ENCODE data around the gene MRPL37.

Gene MRPL37

DNA sequence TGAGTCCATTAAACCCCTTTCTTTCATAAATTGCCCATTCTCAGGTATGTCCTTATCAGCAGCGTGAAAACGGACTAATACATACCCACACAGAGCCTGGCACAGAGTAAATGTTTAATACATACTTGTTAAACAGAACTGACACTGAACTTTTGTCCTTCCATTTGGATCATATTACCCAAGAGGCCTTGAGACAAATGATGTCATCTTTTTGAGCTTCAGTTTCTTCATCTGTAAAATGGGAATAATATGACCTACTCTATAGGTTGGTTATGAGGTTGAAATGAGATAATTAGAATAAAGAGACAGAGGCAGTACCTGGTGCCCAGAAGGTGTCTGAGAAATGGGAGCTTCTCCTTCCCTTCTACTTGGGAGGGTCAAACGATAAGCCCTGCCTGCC, 13.9 kb upstream of the MRPL37 start:
- H3K9me3 ChIP-seq (ENCODE audit: insufficient read depth, low read length): no peaks in the 10 kb centered on the region
- H3K4me1 ChIP-seq (ENCODE audit: low read length): no peaks in the 10 kb centered on the region
- no peak overlapping the region for H3K4me2 ChIP-seq (ENCODE audit: low read length)
- no peak overlapping the region for H3K4me3 ChIP-seq (ENCODE audit: low read length)
- no peaks in the 10 kb centered on the region for H3K36me3 ChIP-seq (replicated peaks; ENCODE audit: low read depth, low read length)
- no peaks in the 10 kb centered on the region for H3K79me2 ChIP-seq (ENCODE audit: low read length)
- no peaks in the 10 kb centered on the region for H4K20me1 ChIP-seq (ENCODE audit: insufficient read depth, low read length)
- TF ChIP-seq, protein P1, sequence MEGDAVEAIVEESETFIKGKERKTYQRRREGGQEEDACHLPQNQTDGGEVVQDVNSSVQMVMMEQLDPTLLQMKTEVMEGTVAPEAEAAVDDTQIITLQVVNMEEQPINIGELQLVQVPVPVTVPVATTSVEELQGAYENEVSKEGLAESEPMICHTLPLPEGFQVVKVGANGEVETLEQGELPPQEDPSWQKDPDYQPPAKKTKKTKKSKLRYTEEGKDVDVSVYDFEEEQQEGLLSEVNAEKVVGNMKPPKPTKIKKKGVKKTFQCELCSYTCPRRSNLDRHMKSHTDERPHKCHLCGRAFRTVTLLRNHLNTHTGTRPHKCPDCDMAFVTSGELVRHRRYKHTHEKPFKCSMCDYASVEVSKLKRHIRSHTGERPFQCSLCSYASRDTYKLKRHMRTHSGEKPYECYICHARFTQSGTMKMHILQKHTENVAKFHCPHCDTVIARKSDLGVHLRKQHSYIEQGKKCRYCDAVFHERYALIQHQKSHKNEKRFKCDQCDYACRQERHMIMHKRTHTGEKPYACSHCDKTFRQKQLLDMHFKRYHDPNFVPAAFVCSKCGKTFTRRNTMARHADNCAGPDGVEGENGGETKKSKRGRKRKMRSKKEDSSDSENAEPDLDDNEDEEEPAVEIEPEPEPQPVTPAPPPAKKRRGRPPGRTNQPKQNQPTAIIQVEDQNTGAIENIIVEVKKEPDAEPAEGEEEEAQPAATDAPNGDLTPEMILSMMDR (IDR thresholded peaks at IDR 0.05; ENCODE audit: low read depth, low read length): no peak
- H3K27me3 ChIP-seq (ENCODE audit: low read depth, low read length): no peaks in the 10 kb centered on the region
- no peak overlapping the region for H3K27ac ChIP-seq (ENCODE audit: low read length)
- no peak overlapping the region for H3K9ac ChIP-seq (ENCODE audit: low read length)
- no peak overlapping the region for H2AFZ ChIP-seq (ENCODE audit: low read depth, low read length)

GRCh38 chr1:54188291-54188690, 11.7 kb upstream of the MRPL37 start:
- Histone ChIP-seq H3K9ac (ENCODE audit: low read length) (no peak overlapping the region), H2AFZ (ENCODE audit: low read depth, low read length) (no peak overlapping the region), H3K27ac (ENCODE audit: low read length) (no peak overlapping the region), H3K4me3 (ENCODE audit: low read length) (no peak overlapping the region), H3K79me2 (ENCODE audit: low read length) (no peaks in the 10 kb centered on the region), H3K27me3 (ENCODE audit: low read depth, low read length) (no peaks in the 10 kb centered on the region), H3K4me1 (ENCODE audit: low read length) (no peaks in the 10 kb centered on the region), H3K4me2 (ENCODE audit: low read length) (no peak overlapping the region), H3K36me3 (replicated peaks; ENCODE audit: low read depth, low read length) (no peaks in the 10 kb centered on the region), H4K20me1 (ENCODE audit: insufficient read depth, low read length) (no peaks in the 10 kb centered on the region), H3K9me3 (ENCODE audit: insufficient read depth, low read length) (no peaks in the 10 kb centered on the region)
- TF ChIP-seq EZH2phosphoT487 (IDR thresholded peaks at IDR 0.05; ENCODE audit: low read depth): no peak
- TF ChIP-seq, protein P1 (IDR thresholded peaks at IDR 0.05; ENCODE audit: low read depth, low read length): no peak

DNA sequence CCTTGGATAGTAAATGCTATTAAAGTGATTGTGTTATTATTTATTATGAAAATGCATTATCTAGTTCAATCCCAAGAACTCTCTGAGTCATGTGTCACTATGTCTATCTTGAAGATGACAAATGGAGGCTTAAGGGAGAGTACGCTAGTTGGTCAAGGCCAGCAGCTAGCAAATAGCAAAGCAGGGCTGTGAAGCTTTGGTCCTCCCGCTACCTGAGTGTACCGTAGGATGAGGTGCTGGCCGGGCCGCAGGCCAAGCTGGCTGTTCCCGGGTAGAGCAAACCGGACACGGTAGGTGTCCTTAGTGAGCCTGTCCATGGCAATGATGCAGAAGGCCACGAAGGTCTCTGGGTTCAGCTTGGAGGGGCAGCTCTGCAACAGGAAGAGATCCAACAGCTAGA, 9.4 kb upstream of the MRPL37 start:
- H3K36me3 ChIP-seq (replicated peaks; ENCODE audit: low read depth, low read length): no peaks in the 10 kb centered on the region

DNA sequence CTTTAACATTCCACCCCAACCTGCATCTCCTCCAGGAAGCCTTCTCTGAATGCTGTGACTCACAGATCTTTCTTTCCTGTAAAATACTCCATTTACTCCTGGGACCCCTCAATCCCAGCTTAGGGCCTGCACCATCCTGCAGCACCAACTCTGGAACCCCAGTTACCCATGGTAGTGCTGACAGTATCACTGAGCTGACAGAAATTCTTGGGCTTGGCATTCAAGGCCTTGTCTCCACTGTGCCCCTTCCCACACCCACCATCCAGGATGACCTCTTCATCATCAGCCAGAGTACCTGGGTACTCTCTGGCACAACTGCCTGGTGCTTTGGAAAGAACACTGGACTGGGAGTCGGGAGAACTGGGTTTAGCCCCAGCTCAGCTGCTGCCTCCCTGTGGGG, 8.4 kb upstream of the MRPL37 start:
- Histone ChIP-seq H3K9ac (ENCODE audit: low read length) (no peak overlapping the region), H3K36me3 (replicated peaks; ENCODE audit: low read depth, low read length) (no peaks in the 10 kb centered on the region), H3K79me2 (ENCODE audit: low read length) (no peaks in the 10 kb centered on the region), H3K4me2 (ENCODE audit: low read length) (no peak overlapping the region), H3K27me3 (ENCODE audit: low read depth, low read length) (no peaks in the 10 kb centered on the region), H3K4me3 (ENCODE audit: low read length) (no peak overlapping the region), H4K20me1 (ENCODE audit: insufficient read depth, low read length) (no peaks in the 10 kb centered on the region), H3K27ac (ENCODE audit: low read length) (no peak overlapping the region), H3K9me3 (ENCODE audit: insufficient read depth, low read length) (no peaks in the 10 kb centered on the region), H2AFZ (ENCODE audit: low read depth, low read length) (no peak overlapping the region), H3K4me1 (ENCODE audit: low read length) (no peaks in the 10 kb centered on the region)
- TF ChIP-seq, protein P1 (IDR thresholded peaks at IDR 0.05; ENCODE audit: low read depth, low read length): no peak
- TF ChIP-seq EZH2phosphoT487 (IDR thresholded peaks at IDR 0.05; ENCODE audit: low read depth): no peak

More for the DNA sequence above, 9.4 kb upstream of the MRPL37 start:
- no peak overlapping the region for H3K4me3 ChIP-seq (ENCODE audit: low read length)
- H3K9me3 ChIP-seq (ENCODE audit: insufficient read depth, low read length): no peaks in the 10 kb centered on the region
- no peak overlapping the region for H3K27ac ChIP-seq (ENCODE audit: low read length)
- H3K9ac ChIP-seq (ENCODE audit: low read length): no peak overlapping the region
- no peak overlapping the region for H2AFZ ChIP-seq (ENCODE audit: low read depth, low read length)
- H3K4me2 ChIP-seq (ENCODE audit: low read length): no peak overlapping the region
- no peaks in the 10 kb centered on the region for H3K4me1 ChIP-seq (ENCODE audit: low read length)
- no peaks in the 10 kb centered on the region for H3K27me3 ChIP-seq (ENCODE audit: low read depth, low read length)
- no peaks in the 10 kb centered on the region for H4K20me1 ChIP-seq (ENCODE audit: insufficient read depth, low read length)
- H3K79me2 ChIP-seq (ENCODE audit: low read length): no peaks in the 10 kb centered on the region
- TF ChIP-seq, protein P1 (IDR thresholded peaks at IDR 0.05; ENCODE audit: low read depth, low read length): no peak
- TF ChIP-seq EZH2phosphoT487 (IDR thresholded peaks at IDR 0.05; ENCODE audit: low read depth): no peak

All from OCI-LY3 (cell line).